Measurements from ENCODE around the gene MAP4.
A peak's percentile ranks its signal among the peaks of the same experiment; 100 is the strongest.
"Not testable (repeated sequence)": the region's sequence is repeated elsewhere in the genome, so short reads cannot be mapped to it uniquely, and the experiment has no call there.

Gene MAP4

DNA sequence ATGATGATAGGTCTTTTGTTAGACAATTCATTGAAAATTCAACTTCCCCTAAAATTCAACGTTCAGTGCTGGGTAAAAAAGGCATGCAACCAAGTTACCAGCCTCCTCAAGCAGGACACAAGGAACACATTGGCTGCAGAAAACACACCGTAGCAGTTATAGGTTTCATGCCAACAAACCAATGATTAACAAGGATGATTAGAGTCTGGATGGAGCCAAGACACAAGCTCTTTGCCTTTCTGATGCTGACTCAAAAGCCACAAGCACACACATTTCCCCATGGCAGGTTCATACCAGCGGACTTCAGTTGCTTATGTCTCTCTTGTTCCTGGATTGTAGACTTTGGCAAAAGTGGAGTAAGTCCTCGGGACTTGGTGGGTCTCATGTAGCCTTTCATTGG lies 107.5 kb downstream of the MAP4 start:
- H3K4me3 ChIP-seq (ENCODE audit: low read length), result no peak overlapping the region
- no peak for DNase-seq (ENCODE audit: low read depth, low spot score)

DNA sequence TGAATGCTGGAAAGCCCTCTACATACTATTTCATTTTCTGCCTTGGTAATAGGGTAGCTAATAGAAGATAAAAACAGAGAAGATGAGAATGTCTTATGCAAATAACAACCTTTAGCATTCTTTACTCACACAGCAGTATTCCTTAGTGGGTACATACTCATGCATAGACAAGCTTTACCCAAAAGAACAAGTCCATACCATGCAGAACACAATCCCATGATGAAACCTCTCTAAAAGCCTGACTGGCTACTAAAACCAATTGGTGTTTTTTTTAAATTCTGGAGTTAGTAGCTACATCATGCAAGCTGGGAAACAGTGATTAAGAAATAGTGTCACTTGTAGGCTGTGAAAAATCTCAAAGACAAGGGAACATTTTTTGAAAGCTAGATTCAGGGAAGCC lies 108.4 kb downstream of the MAP4 start:
- H3K4me3 ChIP-seq (ENCODE audit: low read length), result no peak overlapping the region
- no peak for DNase-seq (ENCODE audit: low read depth, low spot score)

DNA sequence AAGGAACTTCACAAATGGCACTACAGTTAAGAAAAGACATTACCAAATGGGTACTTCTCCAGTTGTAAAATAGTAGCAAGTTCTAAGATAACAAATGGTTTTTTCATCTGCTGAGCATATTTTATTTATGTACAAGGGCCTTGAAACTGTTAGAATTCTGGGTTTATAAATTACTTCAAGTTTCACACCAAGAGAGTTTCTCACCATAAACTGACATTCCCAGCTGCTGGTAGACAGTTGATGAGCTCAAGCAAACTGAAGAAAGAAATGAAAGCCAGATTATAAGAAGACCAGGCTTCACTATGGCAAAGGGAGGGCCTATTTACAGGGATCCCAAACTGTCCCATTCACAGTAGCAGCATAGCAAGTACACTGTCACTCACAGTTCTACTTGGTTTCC lies 113.5 kb downstream of the MAP4 start:
- no peak for DNase-seq (ENCODE audit: low read depth, low spot score)
- H3K4me3 ChIP-seq (ENCODE audit: low read length), result no peak overlapping the region

DNA sequence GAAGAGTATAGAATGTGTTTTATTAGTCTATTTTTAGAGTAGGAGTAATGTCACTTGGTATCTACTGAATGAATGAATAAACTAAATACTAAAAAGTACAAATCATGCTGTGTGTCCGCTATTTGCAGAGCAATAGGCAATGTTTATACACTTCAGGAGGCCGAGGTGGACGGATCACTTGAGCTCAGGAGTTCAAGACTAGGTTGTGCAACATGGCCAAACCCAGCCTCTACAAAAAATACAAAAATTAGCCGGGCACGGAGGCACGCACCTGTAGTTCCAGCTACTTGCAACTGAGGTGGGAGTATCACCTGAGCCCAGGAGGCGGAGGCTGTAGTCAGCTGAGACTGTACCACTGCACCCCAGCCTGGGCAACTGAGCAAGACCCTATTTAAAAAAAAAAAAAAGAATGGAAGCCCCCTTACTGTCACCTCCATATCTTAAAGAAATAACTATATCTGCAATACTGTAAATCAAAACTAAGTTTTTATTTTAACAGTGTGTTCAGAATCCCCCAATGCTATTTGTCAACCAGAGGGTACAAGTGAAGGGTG lies 114.9 kb downstream of the MAP4 start:
- H3K4me3 ChIP-seq (ENCODE audit: low read length), result no peak overlapping the region
- DNase-seq (ENCODE audit: low read depth, low spot score), result no peak

DNA sequence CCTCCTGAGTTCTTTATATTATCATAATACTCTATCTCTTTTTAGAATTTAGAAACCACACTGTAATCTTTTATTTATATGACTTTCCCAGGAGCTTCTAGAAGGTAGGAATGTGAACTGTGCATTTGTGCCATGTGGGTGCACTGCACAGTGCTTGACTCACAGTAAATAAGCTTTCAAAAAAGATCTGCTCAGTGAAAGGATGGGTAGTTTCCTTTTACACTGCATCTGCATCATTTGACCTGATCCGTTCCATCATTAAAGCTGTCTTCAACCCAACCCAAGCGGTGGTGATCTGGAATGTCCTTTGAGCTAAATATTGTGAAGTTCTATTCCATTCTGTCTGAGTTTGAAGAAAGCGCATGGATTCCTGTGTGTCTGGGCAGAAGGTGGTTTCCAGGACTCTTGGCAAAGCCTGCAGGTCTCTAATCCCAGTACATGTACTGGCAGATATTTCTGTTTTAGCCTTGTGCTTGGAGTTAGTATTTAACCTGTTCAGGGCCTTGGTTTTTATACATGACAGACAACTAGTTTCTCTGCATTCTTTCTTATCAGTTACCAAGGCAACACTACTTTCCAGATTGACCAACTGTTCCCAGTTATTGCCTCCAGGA lies 116.6 kb downstream of the MAP4 start:
- no peak for DNase-seq (ENCODE audit: low read depth, low spot score)
- H3K4me3 ChIP-seq (ENCODE audit: low read length), result no peak overlapping the region

- no peak overlapping the region for H3K4me3 ChIP-seq (ENCODE audit: low read length)
- peak; percentile 80 for DNase-seq (ENCODE audit: low read depth, low spot score)
Measured at GRCh38 chr3:47897954-47898353, 118.3 kb downstream of the MAP4 start.

GRCh38 chr3:47896736-47897135 lies 119.5 kb downstream of the MAP4 start:
- DNase-seq (ENCODE audit: low read depth, low spot score), result no peak
- no peak overlapping the region for H3K4me3 ChIP-seq (ENCODE audit: low read length)

DNA sequence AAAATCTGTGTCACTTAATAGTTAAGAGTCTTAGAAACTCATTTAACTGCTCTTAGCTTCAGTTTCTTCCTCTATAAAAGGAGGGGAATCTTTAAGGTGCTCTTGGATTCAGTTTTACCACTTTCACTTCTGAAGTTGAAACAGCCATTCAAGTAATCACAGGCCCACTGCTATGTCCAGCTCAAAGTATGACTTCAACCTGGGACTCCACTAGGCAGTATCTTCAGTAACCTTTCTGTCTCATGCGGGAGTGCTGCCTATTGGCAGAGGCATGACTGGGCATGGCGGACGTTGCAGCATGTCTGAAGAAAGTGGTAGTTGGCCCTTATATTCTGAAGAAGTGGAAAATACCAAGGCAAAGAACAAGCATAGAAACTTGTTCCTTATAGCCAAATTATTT lies 121.0 kb downstream of the MAP4 start:
- no peak overlapping the region for H3K4me3 ChIP-seq (ENCODE audit: low read length)
- DNase-seq (ENCODE audit: low read depth, low spot score), result no peak

- DNase-seq (ENCODE audit: low read depth, low spot score), result no peak
- H3K4me3 ChIP-seq (ENCODE audit: low read length), result no peak overlapping the region
Measured at GRCh38 chr3:47892286-47893040, 123.8 kb downstream of the MAP4 start.

- DNase-seq (ENCODE audit: low read depth, low spot score), result no peak
- no peak overlapping the region for H3K4me3 ChIP-seq (ENCODE audit: low read length)
Measured at GRCh38 chr3:47891613-47892005, 124.6 kb downstream of the MAP4 start.

- H3K4me3 ChIP-seq (ENCODE audit: low read length), result no peak overlapping the region
- DNase-seq (ENCODE audit: low read depth, low spot score), result no peak
Measured at GRCh38 chr3:47890828-47891612, 125.2 kb downstream of the MAP4 start.

GRCh38 chr3:47890126-47890827 lies 125.9 kb downstream of the MAP4 start:
- H3K4me3 ChIP-seq (ENCODE audit: low read length), result no peak overlapping the region
- DNase-seq (ENCODE audit: low read depth, low spot score), result no peak

DNA sequence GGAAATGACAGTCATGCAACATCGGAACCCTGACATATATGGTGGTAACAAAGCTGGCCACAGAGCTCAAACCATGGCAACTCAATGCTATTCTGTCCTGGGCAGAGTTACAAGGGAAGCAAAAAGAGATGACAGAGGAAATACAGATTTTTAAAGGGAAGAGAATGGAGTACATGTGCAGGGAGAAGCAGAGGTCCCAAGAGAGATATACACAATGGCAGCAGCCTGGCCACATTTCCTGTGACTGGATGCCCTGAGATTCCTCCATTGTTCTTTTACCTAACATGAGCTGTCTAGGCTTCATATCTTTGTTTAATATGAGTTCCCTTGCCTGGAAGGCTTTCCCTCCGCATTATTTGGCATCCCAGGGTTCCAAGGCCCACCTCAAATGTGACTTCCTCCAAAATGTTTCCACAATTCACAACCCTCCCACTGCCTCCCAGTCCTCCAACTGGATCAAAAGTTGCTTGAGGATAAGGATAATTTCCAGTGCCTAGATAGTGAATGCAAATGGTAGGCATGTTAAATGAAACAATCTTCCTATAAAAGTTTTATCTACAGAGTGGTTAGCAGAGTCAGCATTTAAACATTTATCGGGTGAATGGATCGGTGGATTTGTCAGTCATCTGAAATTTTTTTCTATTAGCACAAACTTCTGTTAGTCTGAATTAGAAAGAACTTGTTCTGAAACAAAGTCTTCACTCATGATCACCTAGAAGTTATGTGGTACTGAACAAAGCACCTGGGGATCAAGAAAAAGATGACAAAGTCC lies 127.0 kb downstream of the MAP4 start:
- H3K4me3 ChIP-seq (ENCODE audit: low read length), result no peak overlapping the region
- DNase-seq (ENCODE audit: low read depth, low spot score), result no peak

DNA sequence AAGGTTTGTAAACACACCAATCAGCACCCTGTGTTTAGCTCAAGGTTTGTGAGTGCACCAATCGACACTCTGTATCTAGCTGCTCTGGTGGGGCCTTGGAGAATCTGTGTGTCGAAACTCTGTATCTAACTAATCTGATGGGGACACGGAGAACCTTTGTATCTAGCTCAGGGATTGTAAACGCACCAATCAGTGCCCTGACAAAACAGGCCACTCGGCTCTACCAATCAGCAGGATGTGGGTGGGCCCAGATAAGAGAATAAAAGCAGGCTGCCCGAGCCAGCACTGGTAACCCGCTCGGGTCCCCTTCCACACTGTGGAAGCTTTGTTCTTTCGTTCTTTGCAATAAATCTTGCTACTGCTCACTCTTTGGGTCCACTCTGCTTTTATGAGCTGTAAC lies 128.2 kb downstream of the MAP4 start:
- H3K4me3 ChIP-seq (ENCODE audit: low read length); DNase-seq (ENCODE audit: low read depth, low spot score): not testable (repeated sequence)

DNA sequence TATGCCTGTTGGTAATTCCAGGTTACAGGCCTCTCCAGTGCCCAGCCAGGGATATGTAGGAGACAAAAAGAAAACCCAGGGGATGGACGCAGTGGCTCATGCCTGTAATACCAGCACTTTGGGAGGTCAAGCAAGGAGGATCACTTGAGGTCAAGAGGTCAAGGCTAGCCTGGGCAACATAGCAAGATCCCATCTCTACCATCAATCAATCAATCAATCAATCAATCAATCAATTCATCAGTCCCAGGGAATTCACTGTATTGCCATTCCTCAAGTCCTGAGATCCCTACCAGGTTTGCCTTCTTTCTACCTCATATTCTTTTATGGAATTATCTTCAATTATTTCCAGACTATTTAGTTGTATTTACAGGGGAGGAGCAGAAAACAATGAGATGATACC lies 131.0 kb downstream of the MAP4 start:
- DNase-seq (ENCODE audit: low read depth, low spot score), result no peak
- no peak overlapping the region for H3K4me3 ChIP-seq (ENCODE audit: low read length)

DNA sequence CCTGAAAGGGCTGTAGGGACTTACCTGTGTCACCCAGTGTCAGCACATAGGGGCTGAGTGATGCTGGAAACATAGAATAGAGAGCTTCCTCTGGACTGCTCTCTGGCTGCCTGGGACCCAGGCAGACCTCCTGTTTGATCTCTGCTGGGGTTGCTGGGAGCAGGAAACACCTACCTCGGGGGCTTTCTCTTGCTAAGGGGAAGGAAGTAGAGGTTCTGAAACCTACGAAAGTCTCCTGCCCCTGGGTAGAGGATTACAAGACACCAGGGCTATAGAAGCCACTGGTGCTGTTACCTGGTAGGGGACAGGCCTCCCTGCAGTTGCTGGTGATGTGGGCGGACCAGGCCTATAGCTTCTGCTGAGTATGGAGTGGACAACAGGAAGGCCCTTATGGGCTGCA lies 131.6 kb downstream of the MAP4 start:
- H3K4me3 ChIP-seq (ENCODE audit: low read length), result no peak overlapping the region
- DNase-seq (ENCODE audit: low read depth, low spot score), result no peak

DNA sequence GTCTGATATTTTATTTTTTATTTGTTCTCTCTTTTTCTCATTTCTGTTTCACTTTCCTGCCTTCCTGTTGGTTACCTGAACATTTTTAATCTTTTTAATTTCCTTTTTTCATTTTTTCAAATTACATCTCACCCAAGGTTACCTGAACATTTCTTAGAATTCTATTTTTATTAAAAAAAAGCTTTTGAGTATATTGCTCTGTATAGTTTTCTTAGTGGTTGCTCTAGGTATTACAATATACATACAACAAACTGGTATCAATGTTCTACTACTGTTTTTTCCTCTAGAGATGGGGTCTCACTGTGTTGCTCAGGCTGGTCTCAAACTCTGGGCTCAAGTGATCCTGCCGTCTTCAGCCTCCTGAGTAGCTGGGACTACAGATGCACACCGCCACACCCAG lies 133.9 kb downstream of the MAP4 start:
- DNase-seq (ENCODE audit: low read depth, low spot score), result no peak

DNA sequence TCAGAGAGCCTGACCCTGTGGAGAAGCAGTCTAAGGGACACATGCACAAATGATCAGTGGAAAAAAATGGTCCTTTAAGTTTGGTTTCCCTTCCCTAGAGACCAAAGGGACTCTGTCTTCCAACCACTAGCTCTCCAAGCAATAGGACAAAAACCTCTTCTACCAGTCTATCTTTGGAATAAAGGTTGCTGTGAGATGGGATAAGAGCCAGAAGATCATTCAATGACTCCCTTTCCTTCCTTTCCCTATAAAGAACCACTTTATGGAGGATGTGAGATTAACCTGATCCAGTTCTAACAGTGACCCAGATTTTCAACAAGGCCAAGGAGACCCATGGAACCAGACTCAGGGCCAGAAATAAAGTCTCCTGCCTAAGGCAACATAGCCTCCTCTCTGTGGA lies 138.5 kb downstream of the MAP4 start:
- no peak overlapping the region for H3K4me3 ChIP-seq (ENCODE audit: low read length)
- DNase-seq (ENCODE audit: low read depth, low spot score), result no peak

More for the DNA sequence above, 133.9 kb downstream of the MAP4 start:
- H3K4me3 ChIP-seq (ENCODE audit: low read length), result no peak overlapping the region

- H3K4me3 ChIP-seq (ENCODE audit: low read length), result no peak overlapping the region
- no peak for DNase-seq (ENCODE audit: low read depth, low spot score)
Measured at GRCh38 chr3:47877290-47877689, 138.9 kb downstream of the MAP4 start.

All from Jurkat, Clone E6-1 (cell line).